HEK293 (cell line): Measurements from ENCODE around the gene HERC5.

Experiments used
- CTCF ChIP-seq: fragments of 450-650 bp; formaldehyde crosslinking; IDR thresholded peaks from 2 replicates; pipeline ENCODE4 v1.5.1; 2016; ENCODE audit warnings: missing biosample characterization, missing genetic modification characterization
- REST ChIP-seq: fragments of 450-650 bp; formaldehyde crosslinking; IDR thresholded peaks from 2 replicates; pipeline ENCODE4 v1.5.1; 2016; ENCODE audit warnings: missing biosample characterization, missing genetic modification characterization
- SP2 ChIP-seq: fragments of 450-650 bp; formaldehyde crosslinking; IDR thresholded peaks from 2 replicates; pipeline ENCODE4 v1.5.1; 2016; ENCODE audit warnings: missing biosample characterization, missing genetic modification characterization
- ZNF18 ChIP-seq: fragments of 450-650 bp; formaldehyde crosslinking; IDR thresholded peaks from 2 replicates; pipeline ENCODE4 v1.5.1; 2016; ENCODE audit warnings: missing biosample characterization, missing genetic modification characterization
- ZNF184 ChIP-seq: fragments of 450-650 bp; IDR thresholded peaks from 2 replicates; pipeline ENCODE4 v1.5.1; 2018; ENCODE audit warnings: missing biosample characterization, mild to moderate bottlenecking, missing genetic modification characterization
- ZNF514 ChIP-seq: fragments of 450-650 bp; formaldehyde crosslinking; IDR thresholded peaks from 2 replicates; pipeline ENCODE4 v1.5.1; 2016; ENCODE audit warnings: missing biosample characterization, missing genetic modification characterization
- ZNF585B ChIP-seq: fragments of 450-650 bp; formaldehyde crosslinking; IDR thresholded peaks from 2 replicates; pipeline ENCODE4 v1.5.1; 2016; ENCODE audit warnings: missing biosample characterization, missing genetic modification characterization

- TF ChIP-seq REST (tag by site-specific recombination) (no peak), ZNF514 (tag by site-specific recombination) (no peak), CTCF (tag by site-specific recombination) (no peak), SP2 (tag by site-specific recombination) (no peak), ZNF18 (tag by site-specific recombination) (no peak), ZNF585B (no peak), ZNF184 (no peak)
Observed at GRCh38 chr4:88527787-88528186, 70.9 kb downstream of the HERC5 start.
